Omental fat pad (tissue), 4 donors: ENCODE results near the gene TEX2. TPM values are rescaled to one million over a fixed set of nuclear protein-coding genes. Genes with fewer than 3 reads are reported as not detected.

Experiments
- ATAC-seq: fragments of 150-250 bp; one replicate; pipeline ENCODE4 v1.9.1; 2016; ENCODE audit warnings: mild to moderate bottlenecking, moderate library complexity; ENCODE audit not compliant: low FRiP score
- DNase-seq: peaks from one replicate; pipeline ENCODE4 v3.0.0-alpha.2; 2019; ENCODE audit warnings: low spot score
- total RNA-seq, 4 donors: library from RNA; depleted of rRNA; stranded (reverse); fragments of >200 nt; gene quantifications; one replicate each; pipeline ENCODE4 v1.1.0, GENCODE V29; 2016
- TF ChIP-seq, protein P1 (sequence below), 3 donors: fragments of 450-650 bp; IDR thresholded peaks; one replicate each; pipeline ENCODE4 v1.5.1; 2016 to 2017; ENCODE audit warnings: antibody characterized with exemption in 3 of 3, mild to moderate bottlenecking in 3 of 3, moderate library complexity in 2 of 3

The TEX2 gene
- total RNA-seq, 4 donors from 2014 or later: 34.8 to 113 (median 85.2) TPM

DNA sequence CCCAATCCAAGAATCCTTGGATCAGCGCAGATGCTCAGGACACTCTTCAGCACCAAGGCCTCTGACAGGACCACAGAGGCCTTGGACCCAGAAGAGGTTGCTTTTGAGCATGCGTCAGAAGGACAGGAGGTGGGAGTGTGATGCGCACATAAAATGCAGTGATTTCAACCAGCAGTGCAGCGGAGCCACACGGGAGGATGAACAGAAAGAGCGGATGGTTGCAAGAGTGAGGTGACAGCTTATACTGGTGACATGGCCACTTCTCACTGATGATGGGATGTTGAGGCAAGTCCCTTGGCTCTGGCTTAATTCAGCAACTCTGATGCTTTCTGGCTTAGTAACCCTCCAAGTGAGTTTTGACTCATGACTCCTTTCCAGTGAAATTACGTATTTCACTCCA, 107.9 kb downstream of the TEX2 start:
- no peak for DNase-seq
- TF ChIP-seq, protein P1, sequence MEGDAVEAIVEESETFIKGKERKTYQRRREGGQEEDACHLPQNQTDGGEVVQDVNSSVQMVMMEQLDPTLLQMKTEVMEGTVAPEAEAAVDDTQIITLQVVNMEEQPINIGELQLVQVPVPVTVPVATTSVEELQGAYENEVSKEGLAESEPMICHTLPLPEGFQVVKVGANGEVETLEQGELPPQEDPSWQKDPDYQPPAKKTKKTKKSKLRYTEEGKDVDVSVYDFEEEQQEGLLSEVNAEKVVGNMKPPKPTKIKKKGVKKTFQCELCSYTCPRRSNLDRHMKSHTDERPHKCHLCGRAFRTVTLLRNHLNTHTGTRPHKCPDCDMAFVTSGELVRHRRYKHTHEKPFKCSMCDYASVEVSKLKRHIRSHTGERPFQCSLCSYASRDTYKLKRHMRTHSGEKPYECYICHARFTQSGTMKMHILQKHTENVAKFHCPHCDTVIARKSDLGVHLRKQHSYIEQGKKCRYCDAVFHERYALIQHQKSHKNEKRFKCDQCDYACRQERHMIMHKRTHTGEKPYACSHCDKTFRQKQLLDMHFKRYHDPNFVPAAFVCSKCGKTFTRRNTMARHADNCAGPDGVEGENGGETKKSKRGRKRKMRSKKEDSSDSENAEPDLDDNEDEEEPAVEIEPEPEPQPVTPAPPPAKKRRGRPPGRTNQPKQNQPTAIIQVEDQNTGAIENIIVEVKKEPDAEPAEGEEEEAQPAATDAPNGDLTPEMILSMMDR (IDR thresholded peaks at IDR 0.05): no peak
- ATAC-seq: no peak

DNA sequence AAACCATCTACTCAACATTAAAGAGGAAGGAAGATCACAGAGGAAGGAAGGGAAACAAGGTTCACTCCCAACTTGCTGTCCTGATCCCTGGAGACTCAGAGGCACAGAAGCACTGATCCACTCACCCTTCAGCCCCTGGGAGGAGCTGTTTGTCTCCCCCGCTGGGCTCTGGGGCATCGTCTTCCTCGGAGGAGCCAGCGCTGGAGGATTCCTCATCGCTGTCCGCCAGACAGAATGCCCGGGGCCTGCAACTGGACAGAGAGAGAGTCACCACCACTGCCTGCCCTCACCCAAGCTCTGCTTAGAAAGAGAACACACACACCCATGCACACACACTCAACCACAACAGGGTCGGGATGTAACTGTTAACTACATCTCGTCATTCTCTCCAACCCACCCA, 108.3 kb downstream of the TEX2 start:
- ATAC-seq (no peak), DNase-seq (no peak)
- TF ChIP-seq, protein P1 (IDR thresholded peaks at IDR 0.05): no peak

DNA sequence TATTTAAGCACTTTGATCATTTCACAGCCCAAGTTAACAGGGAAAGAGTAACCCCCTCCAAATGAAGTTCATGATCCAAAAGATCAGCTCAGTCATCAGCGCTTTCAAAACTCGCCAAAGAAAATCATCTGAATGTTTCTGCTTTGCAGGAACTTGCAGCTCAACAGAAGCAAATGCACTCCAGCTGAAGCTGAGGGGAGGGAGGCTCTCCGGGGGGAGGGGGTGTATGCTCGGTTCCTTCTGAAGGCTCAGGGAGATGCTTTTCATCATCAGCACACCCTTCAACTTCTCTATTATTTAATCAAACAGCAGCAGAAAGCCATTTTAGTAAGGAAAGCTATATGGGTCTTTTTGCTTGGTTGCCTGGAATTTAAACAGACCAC, 108.8 kb downstream of the TEX2 start:
- no peak for ATAC-seq
- DNase-seq: no peak
- TF ChIP-seq, protein P1 (IDR thresholded peaks at IDR 0.05): no peak

DNA sequence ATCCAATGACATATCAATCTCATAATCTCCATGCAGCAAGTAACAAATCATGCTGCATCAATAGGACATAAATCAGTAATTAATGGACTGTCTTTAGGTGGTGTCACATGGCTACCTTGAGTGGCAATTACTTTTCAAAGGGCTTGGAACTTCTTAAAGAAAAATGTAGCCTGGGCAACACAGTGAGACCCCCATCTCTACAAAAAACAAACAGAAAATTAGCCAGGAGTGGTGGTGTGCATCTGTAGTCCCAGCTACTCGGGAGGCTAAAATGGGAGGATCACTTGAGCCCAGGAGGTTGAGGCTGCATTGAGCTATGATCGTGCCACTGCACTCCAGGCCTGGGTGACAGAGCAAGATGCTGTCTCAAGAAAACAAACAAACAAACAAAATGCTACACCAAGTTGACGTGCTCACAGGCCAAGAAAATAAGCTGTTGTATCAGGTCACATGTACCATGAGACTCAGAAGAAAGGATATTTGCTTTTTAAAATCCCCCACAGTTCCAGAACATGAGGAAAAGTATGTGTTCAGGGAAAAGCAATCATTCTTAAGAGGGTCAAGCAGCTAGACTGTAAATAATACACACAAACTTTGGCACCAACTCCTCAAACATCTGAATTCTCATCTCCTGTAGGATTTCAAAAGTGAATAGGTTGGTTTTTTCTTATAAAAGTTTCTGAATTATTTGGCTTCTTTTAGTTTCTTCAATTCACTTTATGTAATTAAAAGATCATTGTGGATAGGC, 109.3 kb downstream of the TEX2 start:
- DNase-seq (no peak), ATAC-seq (no peak)
- TF ChIP-seq, protein P1 (IDR thresholded peaks at IDR 0.05): no peak

DNA sequence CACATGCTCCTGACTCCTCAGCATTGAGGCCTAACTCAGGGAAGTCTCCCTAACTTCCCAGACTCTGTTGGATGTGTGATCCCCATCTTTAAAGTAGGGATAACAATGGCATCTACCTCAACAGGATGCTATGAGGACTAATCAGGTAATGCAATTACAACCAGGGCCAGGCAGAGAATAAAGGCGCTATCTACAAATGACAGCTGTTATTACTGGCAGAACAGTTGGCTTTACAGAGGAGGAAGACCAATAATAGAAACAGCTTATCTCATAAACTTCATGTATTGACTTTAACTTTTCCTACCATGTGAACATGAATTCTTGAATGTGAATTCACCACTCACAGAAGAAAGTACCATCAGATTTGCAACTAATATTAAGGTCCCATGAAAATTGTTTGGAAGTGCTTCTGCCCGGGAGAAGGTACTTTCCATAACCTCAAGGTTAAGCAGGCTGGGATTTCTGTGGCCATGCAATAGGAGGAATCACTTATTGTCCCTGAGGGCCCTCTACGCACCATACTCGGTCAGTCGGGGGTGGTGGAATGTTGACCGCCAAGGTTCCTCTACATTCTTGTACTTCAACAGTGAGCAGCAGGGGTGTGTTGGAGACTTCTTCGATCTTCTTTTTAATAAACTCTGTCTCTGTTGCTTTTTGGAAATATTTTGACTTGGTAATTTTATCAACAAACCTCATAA, 110.5 kb downstream of the TEX2 start:
- DNase-seq (no peak), ATAC-seq (no peak)
- TF ChIP-seq, protein P1 (IDR thresholded peaks at IDR 0.05): no peak

DNA sequence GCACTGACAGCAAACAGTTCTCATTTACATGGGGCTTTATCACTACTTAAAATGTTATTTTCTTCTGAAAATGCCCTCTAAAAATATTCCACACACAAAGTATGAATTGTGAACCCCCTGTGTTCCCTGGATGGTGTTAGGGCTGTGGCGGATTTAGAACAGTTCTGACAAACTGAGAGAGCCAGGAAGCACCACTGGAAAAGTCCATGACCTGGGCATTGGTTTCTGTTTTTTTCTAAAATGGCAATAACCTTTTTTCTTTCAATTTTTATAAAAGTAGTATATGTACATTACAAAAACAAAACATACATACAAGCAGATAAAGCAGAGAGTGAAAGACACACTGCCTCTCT, 112.1 kb downstream of the TEX2 start:
- TF ChIP-seq, protein P1 (IDR thresholded peaks at IDR 0.05): no peak
- ATAC-seq (no peak), DNase-seq (no peak)
